ENCODE measurements around the gene CCDC40. TPM values are rescaled to one million over a fixed set of nuclear protein-coding genes. Genes with fewer than 3 reads are reported as not detected.

Gene CCDC40
- total and polyA plus RNA-seq, 2 experiments from 2014 or later, result 2.4 to 3.0 TPM

DNA sequence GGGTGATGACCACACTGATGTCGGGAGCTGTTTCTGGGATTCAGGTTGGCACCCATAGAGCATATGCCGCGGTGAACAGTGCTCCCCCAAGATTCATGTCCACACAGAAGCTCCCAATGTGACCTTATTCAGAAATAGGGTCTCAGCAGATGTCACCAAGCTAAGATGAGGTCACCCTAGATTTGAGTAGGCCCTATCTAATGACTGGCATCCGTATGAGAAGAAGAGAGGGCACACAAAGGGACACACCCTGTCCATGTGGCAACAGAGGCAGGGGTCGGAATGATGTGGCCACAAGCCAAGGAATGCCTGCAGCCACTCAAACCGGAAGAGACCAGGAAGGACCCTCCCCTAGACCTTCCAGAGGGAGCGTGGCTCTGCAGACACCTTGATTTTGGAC lies 36.3 kb upstream of the CCDC40 start:
- no peaks in the 10 kb centered on the region for H3F3A ChIP-seq (ENCODE audit: insufficient read depth)
- in situ Hi-C loops (cut with MboI), result no loop called here
- no peaks in the 10 kb centered on the region for H3K79me2 ChIP-seq (ENCODE audit: insufficient read depth)
- no peaks in the 10 kb centered on the region for H3K27me3 ChIP-seq (replicated peaks; ENCODE audit: insufficient read depth)
- no peaks in the 10 kb centered on the region for H3K9me2 ChIP-seq (ENCODE audit: insufficient read depth)
- DNase-seq, result no peak
- no peak overlapping the region for H3K4me2 ChIP-seq (ENCODE audit: unreplicated experiment)
- WGBS, 2 experiments (ENCODE audit: low coverage in 1 of 2, low lambda C conversion rate in 2 of 2, missing lambda C conversion rate in 2 of 2), result 93 to 94% methylated on average over 7 of the region's 7 CpGs
- no peak overlapping the region for H2AFZ ChIP-seq
- no peak overlapping the region for H3K4me3 ChIP-seq
- no peaks in the 10 kb centered on the region for H3K9me3 ChIP-seq (ENCODE audit: low read depth)
- no peaks in the 10 kb centered on the region for H3K4me1 ChIP-seq (ENCODE audit: insufficient read depth)
- H4K20me1 ChIP-seq (ENCODE audit: insufficient read depth), result no peaks in the 10 kb centered on the region
- H3K27ac ChIP-seq, result no peak overlapping the region
- H3K36me3 ChIP-seq (ENCODE audit: low read depth), result no peaks in the 10 kb centered on the region
- H3K9ac ChIP-seq, result no peak overlapping the region
- TF ChIP-seq EZH2phosphoT487 (IDR thresholded peaks at IDR 0.05; ENCODE audit: insufficient read depth, low read depth), result no peak
- no peak for TF ChIP-seq EZH2 (IDR thresholded peaks at IDR 0.05; ENCODE audit: insufficient read depth, poor library complexity, severe bottlenecking)

DNA sequence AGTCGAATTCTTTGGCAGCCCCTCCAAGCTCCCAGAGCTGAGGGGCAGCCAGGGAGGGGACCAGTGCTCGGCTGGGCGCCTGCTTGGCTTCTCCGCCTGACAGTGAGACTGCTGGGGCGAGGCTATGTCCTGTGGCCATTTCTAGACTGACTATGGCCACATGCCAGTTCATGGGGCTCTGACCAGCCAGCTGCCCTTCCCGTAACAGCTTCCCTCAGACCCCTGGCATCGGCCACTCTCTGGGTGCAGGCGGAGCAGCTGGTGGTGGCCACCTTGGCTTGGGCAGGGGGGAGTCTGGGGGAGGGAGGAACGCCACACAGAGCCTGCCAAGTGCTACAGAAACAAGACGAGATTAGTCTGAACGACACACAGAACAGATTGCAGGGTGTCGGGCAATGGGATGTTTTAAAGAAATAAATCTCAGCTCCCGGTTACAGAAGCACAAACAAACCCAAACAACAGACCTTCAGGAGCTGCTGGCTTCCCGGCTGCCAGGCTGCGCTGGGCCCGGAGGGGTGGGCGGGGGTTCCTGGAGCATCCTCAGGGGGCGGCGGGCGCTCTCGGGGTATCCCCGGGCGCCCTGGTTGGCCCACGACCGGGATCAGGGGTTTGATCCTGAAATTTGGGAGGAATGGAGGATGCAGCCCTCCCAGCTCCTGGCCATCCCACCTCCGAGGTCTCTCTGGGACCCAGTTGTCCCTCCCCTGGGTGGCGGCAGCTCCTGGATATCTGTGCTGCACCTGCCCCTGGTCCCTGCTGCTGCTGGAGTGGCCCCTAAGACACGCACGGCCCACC lies 35.3 kb upstream of the CCDC40 start:
- 86 to 89% methylated on average over 19 to 28 of the region's 29 CpGs for WGBS, 2 experiments (ENCODE audit: low coverage in 1 of 2, low lambda C conversion rate in 2 of 2, missing lambda C conversion rate in 2 of 2)
- Histone ChIP-seq H3K79me2 (ENCODE audit: insufficient read depth) (no peaks in the 10 kb centered on the region), H3K9ac (no peak overlapping the region), H3K4me2 (ENCODE audit: unreplicated experiment) (no peak overlapping the region), H3K4me1 (ENCODE audit: insufficient read depth) (no peaks in the 10 kb centered on the region), H3K9me3 (ENCODE audit: low read depth) (no peaks in the 10 kb centered on the region), H3K9me2 (ENCODE audit: insufficient read depth) (no peaks in the 10 kb centered on the region), H3K36me3 (ENCODE audit: low read depth) (no peaks in the 10 kb centered on the region), H3K27me3 (replicated peaks; ENCODE audit: insufficient read depth) (no peaks in the 10 kb centered on the region), H3K4me3 (no peak overlapping the region), H3F3A (ENCODE audit: insufficient read depth) (no peaks in the 10 kb centered on the region), H3K27ac (no peak overlapping the region), H4K20me1 (ENCODE audit: insufficient read depth) (no peaks in the 10 kb centered on the region), H2AFZ (no peak overlapping the region)
- no peak for DNase-seq
- in situ Hi-C loops (cut with MboI), result no loop called here
- TF ChIP-seq EZH2 (IDR thresholded peaks at IDR 0.05; ENCODE audit: insufficient read depth, poor library complexity, severe bottlenecking) (no peak), EZH2phosphoT487 (IDR thresholded peaks at IDR 0.05; ENCODE audit: insufficient read depth, low read depth) (no peak)

DNA sequence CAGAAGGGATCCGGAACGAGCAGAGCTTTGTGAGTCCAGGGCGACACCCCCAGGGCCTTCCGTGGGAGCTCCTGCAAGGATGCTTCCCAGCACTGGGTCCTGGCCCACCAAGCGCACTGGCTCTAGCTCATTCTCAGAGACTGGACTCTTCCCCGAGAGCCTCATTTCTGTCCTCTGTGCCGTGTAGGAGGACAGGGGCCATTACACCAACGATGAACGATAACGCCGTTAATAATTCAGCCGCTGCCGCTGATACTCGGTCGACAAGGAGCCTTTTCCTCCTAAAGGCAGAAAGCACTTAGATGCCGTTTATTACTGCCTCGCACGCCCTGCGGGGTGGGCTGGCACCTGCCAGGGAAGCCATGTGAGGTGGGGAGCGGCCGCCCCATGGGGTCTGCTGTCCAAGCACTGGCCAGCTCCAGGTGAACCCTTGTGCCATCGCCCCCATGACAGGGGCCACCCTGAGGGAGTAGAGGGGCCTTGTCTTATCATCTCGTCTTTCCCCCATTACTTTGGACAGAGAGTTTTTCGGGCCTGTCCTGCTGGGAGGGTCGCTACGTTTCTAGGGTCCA lies 34.3 kb upstream of the CCDC40 start:
- Histone ChIP-seq H3K4me1 (ENCODE audit: insufficient read depth) (no peaks in the 10 kb centered on the region), H3K9me2 (ENCODE audit: insufficient read depth) (no peaks in the 10 kb centered on the region), H3F3A (ENCODE audit: insufficient read depth) (no peaks in the 10 kb centered on the region), H3K9me3 (ENCODE audit: low read depth) (no peaks in the 10 kb centered on the region), H2AFZ (no peak overlapping the region), H3K4me2 (ENCODE audit: unreplicated experiment) (no peak overlapping the region), H3K4me3 (no peak overlapping the region), H3K9ac (no peak overlapping the region), H3K27me3 (replicated peaks; ENCODE audit: insufficient read depth) (no peaks in the 10 kb centered on the region), H3K79me2 (ENCODE audit: insufficient read depth) (no peaks in the 10 kb centered on the region), H3K27ac (no peak overlapping the region), H4K20me1 (ENCODE audit: insufficient read depth) (no peaks in the 10 kb centered on the region), H3K36me3 (ENCODE audit: low read depth) (no peaks in the 10 kb centered on the region)
- WGBS, 2 experiments (ENCODE audit: low coverage in 1 of 2, low lambda C conversion rate in 2 of 2, missing lambda C conversion rate in 2 of 2), result 89 to 90% methylated on average over 26 of the region's 26 CpGs
- DNase-seq, result no peak
- in situ Hi-C loops (cut with MboI), result no loop called here
- TF ChIP-seq EZH2 (IDR thresholded peaks at IDR 0.05; ENCODE audit: insufficient read depth, poor library complexity, severe bottlenecking) (no peak), EZH2phosphoT487 (IDR thresholded peaks at IDR 0.05; ENCODE audit: insufficient read depth, low read depth) (no peak)

DNA sequence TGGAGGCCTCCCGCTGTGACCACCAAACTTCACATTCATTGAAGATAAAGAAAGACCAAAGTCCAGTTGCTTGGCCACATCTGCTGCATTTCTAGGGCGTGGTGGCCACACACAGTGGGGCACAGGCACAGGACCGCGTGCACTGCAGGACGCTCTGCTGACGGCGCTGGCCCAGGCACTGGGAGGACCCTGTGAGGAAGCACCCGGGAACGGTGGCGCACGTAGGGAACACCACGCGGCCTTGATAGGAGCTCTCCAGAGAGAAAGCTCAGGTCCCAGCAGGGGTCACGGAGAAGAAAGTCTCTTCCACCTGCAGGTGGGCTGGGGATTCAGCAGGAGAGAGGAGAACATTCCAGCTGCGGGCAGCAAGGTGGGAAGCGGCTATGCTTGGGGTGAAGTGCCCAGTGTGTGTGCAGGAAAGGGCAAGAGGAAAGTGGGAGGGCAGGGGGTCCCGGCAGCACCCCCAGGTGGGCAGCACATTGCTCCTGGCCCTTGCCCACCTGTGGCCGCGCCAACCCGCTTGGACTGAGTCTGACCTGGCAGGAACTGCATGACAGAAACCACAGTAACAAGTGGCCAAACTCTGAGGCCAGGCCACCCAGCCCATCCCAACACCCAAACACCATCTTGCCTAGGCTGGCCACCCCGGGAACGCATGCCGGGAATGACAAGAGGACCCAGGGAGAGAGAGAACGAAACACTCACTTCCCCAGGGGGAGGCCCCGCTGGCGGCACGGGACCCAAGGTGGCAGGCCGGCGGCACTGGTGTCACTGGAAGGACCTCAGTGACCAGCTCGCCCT lies 33.6 kb upstream of the CCDC40 start:
- Histone ChIP-seq H3K79me2 (ENCODE audit: insufficient read depth) (no peaks in the 10 kb centered on the region), H3K4me3 (no peak overlapping the region), H4K20me1 (ENCODE audit: insufficient read depth) (no peaks in the 10 kb centered on the region), H3K36me3 (ENCODE audit: low read depth) (no peaks in the 10 kb centered on the region), H3K9me2 (ENCODE audit: insufficient read depth) (no peaks in the 10 kb centered on the region), H2AFZ (no peak overlapping the region), H3K9ac (no peak overlapping the region), H3K27ac (no peak overlapping the region), H3K27me3 (replicated peaks; ENCODE audit: insufficient read depth) (no peaks in the 10 kb centered on the region), H3K4me2 (ENCODE audit: unreplicated experiment) (no peak overlapping the region), H3F3A (ENCODE audit: insufficient read depth) (no peaks in the 10 kb centered on the region), H3K4me1 (ENCODE audit: insufficient read depth) (no peaks in the 10 kb centered on the region), H3K9me3 (ENCODE audit: low read depth) (no peaks in the 10 kb centered on the region)
- in situ Hi-C loops (cut with MboI), result no loop called here
- TF ChIP-seq EZH2phosphoT487 (IDR thresholded peaks at IDR 0.05; ENCODE audit: insufficient read depth, low read depth) (no peak), EZH2 (IDR thresholded peaks at IDR 0.05; ENCODE audit: insufficient read depth, poor library complexity, severe bottlenecking) (no peak)
- no peak for DNase-seq
- 94 to 98% methylated on average over 29 to 30 of the region's 30 CpGs for WGBS, 2 experiments (ENCODE audit: low coverage in 1 of 2, low lambda C conversion rate in 2 of 2, missing lambda C conversion rate in 2 of 2)

All from GM23248 (cell line).